Measurements from ENCODE around the gene RAB29.

DNA sequence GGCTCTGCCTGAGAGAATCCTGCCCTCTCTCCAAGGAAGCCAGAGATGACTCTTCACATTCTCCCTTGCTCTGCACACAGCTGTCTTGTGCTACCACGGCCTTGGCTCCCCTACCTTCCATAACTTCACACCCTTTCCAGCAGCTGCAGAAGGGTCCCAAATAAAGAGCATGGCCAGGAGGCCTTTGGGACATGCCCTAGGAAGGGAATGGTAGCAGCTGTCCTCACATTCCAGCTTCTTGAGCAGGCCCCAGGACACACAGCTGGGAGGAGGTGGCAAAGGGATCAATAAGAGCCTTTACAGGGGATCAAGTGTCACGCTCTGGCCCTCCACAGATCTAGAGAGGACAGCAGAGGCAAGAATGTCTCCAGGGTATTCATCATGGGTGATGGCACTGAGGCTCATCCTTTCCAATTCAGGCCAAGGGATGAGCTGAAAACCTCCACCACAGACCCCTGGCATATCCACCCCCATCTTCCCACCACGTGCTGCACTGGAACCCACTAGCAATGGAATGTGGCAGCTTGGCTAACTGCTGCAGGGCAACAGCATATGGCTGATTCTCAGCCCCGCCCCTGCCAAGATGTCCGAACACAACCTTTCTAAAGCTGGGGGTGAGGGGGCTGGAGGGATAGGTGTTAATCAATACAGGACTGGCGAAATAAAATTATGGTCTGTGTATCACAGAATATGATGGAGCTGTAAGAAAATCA lies 17.8 kb upstream of the RAB29 start:
- TF ChIP-seq, protein P1, sequence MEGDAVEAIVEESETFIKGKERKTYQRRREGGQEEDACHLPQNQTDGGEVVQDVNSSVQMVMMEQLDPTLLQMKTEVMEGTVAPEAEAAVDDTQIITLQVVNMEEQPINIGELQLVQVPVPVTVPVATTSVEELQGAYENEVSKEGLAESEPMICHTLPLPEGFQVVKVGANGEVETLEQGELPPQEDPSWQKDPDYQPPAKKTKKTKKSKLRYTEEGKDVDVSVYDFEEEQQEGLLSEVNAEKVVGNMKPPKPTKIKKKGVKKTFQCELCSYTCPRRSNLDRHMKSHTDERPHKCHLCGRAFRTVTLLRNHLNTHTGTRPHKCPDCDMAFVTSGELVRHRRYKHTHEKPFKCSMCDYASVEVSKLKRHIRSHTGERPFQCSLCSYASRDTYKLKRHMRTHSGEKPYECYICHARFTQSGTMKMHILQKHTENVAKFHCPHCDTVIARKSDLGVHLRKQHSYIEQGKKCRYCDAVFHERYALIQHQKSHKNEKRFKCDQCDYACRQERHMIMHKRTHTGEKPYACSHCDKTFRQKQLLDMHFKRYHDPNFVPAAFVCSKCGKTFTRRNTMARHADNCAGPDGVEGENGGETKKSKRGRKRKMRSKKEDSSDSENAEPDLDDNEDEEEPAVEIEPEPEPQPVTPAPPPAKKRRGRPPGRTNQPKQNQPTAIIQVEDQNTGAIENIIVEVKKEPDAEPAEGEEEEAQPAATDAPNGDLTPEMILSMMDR (IDR thresholded peaks at IDR 0.05), result no peak
- TF ChIP-seq POLR2A (IDR thresholded peaks at IDR 0.05), result no peak
- no peak for TF ChIP-seq EP300 (IDR thresholded peaks at IDR 0.05)
